K562 (cell line): Measurements from ENCODE around the gene KCND1. TPM values are rescaled to one million over a fixed set of nuclear protein-coding genes. Genes with fewer than 3 reads are reported as not detected.

Experiments used
- CEBPG ChIP-seq, 3 experiments: fragments of 200-800 bp in 1 of 3; sonication (Bioruptor generic) in 1 of 3; sonication (generic) in 1 of 3; formaldehyde crosslinking in 1 of 3; IDR thresholded peaks in 2 of 3; conservative IDR thresholded peaks in 1 of 3; 2 replicates each; pipeline versions ENCODE4 v1.6.1 to v1.8.0; 2016 to 2022; ENCODE audit warnings: missing compliant biosample characterization in 2 of 3, missing genetic modification characterization in 2 of 3, mild to moderate bottlenecking in 1 of 3, missing genetic modification reagents in 1 of 3
- CGGBP1 ChIP-seq: fragments of 250-450 bp; sonication (Bioruptor Pico); IDR thresholded peaks from 2 replicates; pipeline ENCODE4 v1.9.0; 2021; ENCODE audit warnings: mild to moderate bottlenecking
- CHD1 ChIP-seq: fragments of 200-600 bp; sonication (generic); IDR thresholded peaks from one replicate; pipeline ENCODE4 v1.6.1; 2012; ENCODE audit warnings: mild to moderate bottlenecking, moderate library complexity, low read length, inconsistent platforms
- CHD4 ChIP-seq: fragments of 200-600 bp; sonication (generic); IDR thresholded peaks from 3 replicates; pipeline ENCODE4 v1.6.1; 2012; ENCODE audit warnings: low read depth, mild to moderate bottlenecking, mixed read lengths, low read length, inconsistent platforms; ENCODE audit not compliant: insufficient read depth, insufficient replicate concordance, poor library complexity, severe bottlenecking
- CREM ChIP-seq: IDR thresholded peaks from 2 replicates; pipeline ENCODE4 v1.6.1; 2014; ENCODE audit warnings: antibody characterized with exemption, low read depth
- ETS1 ChIP-seq: conservative IDR thresholded peaks from 2 replicates; pipeline ENCODE4 v1.6.1; 2011; ENCODE audit warnings: low read depth, mild to moderate bottlenecking, low read length; ENCODE audit not compliant: control insufficient read depth
- GABPB2 ChIP-seq: fragments of 250-450 bp; sonication (Bioruptor Pico); conservative IDR thresholded peaks from 2 replicates; pipeline ENCODE4 v1.5.1; 2021; ENCODE audit warnings: mild to moderate bottlenecking
- GTF3C2 ChIP-seq: IDR thresholded peaks from 3 replicates; pipeline ENCODE4 v1.6.1; 2011; ENCODE audit warnings: borderline replicate concordance, mild to moderate bottlenecking, moderate library complexity; ENCODE audit not compliant: insufficient read length; ENCODE audit errors: extremely low read depth
- HOXB6 ChIP-seq: fragments of 250-450 bp; sonication (Bioruptor Pico); IDR thresholded peaks from 2 replicates; pipeline ENCODE4 v1.5.1; 2022; ENCODE audit warnings: mild to moderate bottlenecking, borderline replicate concordance
- MTA2 ChIP-seq: fragments of 450-650 bp; IDR thresholded peaks from 2 replicates; pipeline ENCODE4 v1.6.1; 2016; ENCODE audit warnings: low read depth
- NCOA2 ChIP-seq, 2 experiments: fragments of 450-650 bp; IDR thresholded peaks; 2 replicates each; pipeline ENCODE4 v1.6.1; 2018; ENCODE audit warnings: mild to moderate bottlenecking in 2 of 2, moderate library complexity in 1 of 2; ENCODE audit not compliant: partially characterized antibody in 2 of 2
- RAD21 ChIP-seq, 2 experiments: fragments of 250-450 bp in 1 of 2; fragments of 450-650 bp in 1 of 2; sonication (Bioruptor Pico) in 1 of 2; formaldehyde crosslinking in 1 of 2; IDR thresholded peaks in 1 of 2; conservative IDR thresholded peaks in 1 of 2; 2 replicates each; pipeline versions ENCODE4 v1.4.0 to v1.8.0; 2020 to 2022; ENCODE audit warnings: mild to moderate bottlenecking in 2 of 2, moderate library complexity in 1 of 2
- RREB1 ChIP-seq: fragments of 250-450 bp; sonication (Bioruptor Pico); IDR thresholded peaks from 2 replicates; pipeline ENCODE4 v1.4.0; 2020
- ZNF140 ChIP-seq: fragments of 250-450 bp; sonication (Bioruptor Pico); IDR thresholded peaks from 2 replicates; pipeline ENCODE4 v1.8.0; 2021; ENCODE audit warnings: moderate library complexity, mild to moderate bottlenecking, inconsistent platforms
- ZNF174 ChIP-seq: fragments of 250-450 bp; sonication (Bioruptor Pico); IDR thresholded peaks from 2 replicates; pipeline ENCODE4 v1.4.0; 2020; ENCODE audit warnings: mild to moderate bottlenecking
- ZNF717 ChIP-seq: fragments of 250-450 bp; sonication (Bioruptor Pico); IDR thresholded peaks from 2 replicates; pipeline ENCODE4 v1.5.0; 2021
- polyA plus RNA-seq, 8 experiments: library from polyadenylated mRNA; depleted of rRNA in 4 of 8; stranded (reverse) in 5 of 8; unstranded in 3 of 8; fragments of >200 nt; fragmentation: Nextera tagmentation in 2 of 8; fragmentation: Illumina TruSeq in 1 of 8; extraction: Ambion mirVana in 2 of 8; extraction: Trizol in 1 of 8; gene quantifications; 2 replicates each; pipeline versions ENCODE4 v1.2.1 to v1.2.3, GENCODE V29; 2011 to 2014; ENCODE audit warnings: inconsistent platforms in 1 of 8, missing spikeins in 1 of 8
- total RNA-seq, 7 experiments: library from RNA; depleted of rRNA in 6 of 7; stranded (reverse); fragments of >200 nt in 6 of 7; fragmentation: Illumina TruSeq in 2 of 7; extraction: Trizol in 2 of 7; gene quantifications; 2 replicates each; pipeline versions ENCODE4 v1.2.1 to v1.2.3, GENCODE V29; 2011 to 2021; ENCODE audit warnings: low replicate concordance in 1 of 7

Gene KCND1
- total and polyA plus RNA-seq, 9 of the 15 experiments (the other 6 are each of a cell fraction or from before 2014, with no cell fraction given), result 0.06 to 0.83 (median 0.39) TPM; not detected in 1

GRCh38 chrX:48918643-48919340, 52.9 kb downstream of the KCND1 start, which contains the start of gene PIM2 (continued):
- no peak for TF ChIP-seq RREB1 (CRISPR knock-in tag)
- TF ChIP-seq ETS1, result no peak
- TF ChIP-seq HOXB6 (CRISPR knock-in tag), result no peak
- no peak for TF ChIP-seq MTA2
- TF ChIP-seq ZNF140 (CRISPR knock-in tag), result no peak
- TF ChIP-seq CREM, result peak; percentile 56
- no peak for TF ChIP-seq CHD1
- no peak for TF ChIP-seq NCOA2 (IDR thresholded peaks at IDR 0.05; ENCODE audit: partially characterized antibody in 2 of 2)
- no peak for TF ChIP-seq CGGBP1 (CRISPR knock-in tag)
- no peak for TF ChIP-seq ZNF174 (CRISPR knock-in tag)
- no peak for TF ChIP-seq CHD4
- TF ChIP-seq CEBPG (CRISPR knock-in tag; IDR thresholded peaks at IDR 0.05), result no peak
- no peak for TF ChIP-seq CEBPG (tag; conservative IDR thresholded peaks at IDR 0.05 in 1 of 2, IDR thresholded peaks at IDR 0.05 in 1 of 2)
- no peak for TF ChIP-seq GABPB2 (CRISPR knock-in tag)
- TF ChIP-seq ZNF717, result no peak
- no peak for TF ChIP-seq GTF3C2
- no peak for TF ChIP-seq RAD21 (CRISPR knock-in tag; conservative IDR thresholded peaks at IDR 0.05 in 1 of 2, IDR thresholded peaks at IDR 0.05 in 1 of 2)
